GM12801 (cell line): ENCODE measurements around the gene MET.

ENCODE experiments used
- TF ChIP-seq, protein P1 (sequence below): IDR thresholded peaks from one replicate; pipeline ENCODE4 v1.5.1; 2011; ENCODE audit warnings: control low read depth; ENCODE audit not compliant: insufficient read length; ENCODE audit errors: extremely low read depth

MET gene

DNA sequence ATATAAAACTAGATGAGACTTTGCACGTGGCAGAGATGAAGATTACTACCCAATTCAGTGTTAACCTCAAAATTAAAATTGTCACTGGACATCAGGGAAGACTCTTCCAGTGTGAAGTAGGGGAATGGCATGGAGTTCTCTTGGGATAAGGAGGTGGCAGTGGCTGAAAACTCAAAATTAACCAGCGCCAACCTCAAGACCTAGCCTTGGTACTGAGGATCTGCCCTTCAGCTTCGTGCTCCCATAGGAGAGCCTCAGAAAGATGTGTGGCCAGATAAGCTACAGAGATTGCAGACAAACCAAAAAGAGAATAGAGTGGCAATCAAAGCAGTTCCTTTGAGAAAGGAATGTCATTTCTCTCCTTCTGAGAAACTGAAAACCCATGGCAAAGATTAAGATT is 143.0 kb downstream of the MET start:
- TF ChIP-seq, protein P1, sequence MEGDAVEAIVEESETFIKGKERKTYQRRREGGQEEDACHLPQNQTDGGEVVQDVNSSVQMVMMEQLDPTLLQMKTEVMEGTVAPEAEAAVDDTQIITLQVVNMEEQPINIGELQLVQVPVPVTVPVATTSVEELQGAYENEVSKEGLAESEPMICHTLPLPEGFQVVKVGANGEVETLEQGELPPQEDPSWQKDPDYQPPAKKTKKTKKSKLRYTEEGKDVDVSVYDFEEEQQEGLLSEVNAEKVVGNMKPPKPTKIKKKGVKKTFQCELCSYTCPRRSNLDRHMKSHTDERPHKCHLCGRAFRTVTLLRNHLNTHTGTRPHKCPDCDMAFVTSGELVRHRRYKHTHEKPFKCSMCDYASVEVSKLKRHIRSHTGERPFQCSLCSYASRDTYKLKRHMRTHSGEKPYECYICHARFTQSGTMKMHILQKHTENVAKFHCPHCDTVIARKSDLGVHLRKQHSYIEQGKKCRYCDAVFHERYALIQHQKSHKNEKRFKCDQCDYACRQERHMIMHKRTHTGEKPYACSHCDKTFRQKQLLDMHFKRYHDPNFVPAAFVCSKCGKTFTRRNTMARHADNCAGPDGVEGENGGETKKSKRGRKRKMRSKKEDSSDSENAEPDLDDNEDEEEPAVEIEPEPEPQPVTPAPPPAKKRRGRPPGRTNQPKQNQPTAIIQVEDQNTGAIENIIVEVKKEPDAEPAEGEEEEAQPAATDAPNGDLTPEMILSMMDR, result no peak

DNA sequence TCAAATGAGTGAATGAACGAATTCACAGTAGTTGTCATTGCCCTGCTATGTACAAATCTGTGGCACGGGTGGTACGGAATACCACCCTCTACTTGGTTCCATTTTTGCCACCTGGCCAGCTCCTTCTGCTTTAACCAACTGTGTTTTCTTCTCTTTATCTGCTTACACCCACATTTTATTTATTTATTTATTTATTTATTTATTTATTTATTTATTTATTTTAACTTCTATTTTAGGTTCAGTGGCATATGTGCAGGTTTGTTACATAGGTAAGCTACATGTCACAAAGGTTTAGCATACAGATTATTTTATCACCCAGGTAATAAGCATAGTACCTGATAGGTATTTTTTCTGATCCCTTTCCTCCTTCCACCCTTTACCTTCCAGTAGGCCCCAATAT is 148.2 kb downstream of the MET start:
- TF ChIP-seq, protein P1, result no peak

DNA sequence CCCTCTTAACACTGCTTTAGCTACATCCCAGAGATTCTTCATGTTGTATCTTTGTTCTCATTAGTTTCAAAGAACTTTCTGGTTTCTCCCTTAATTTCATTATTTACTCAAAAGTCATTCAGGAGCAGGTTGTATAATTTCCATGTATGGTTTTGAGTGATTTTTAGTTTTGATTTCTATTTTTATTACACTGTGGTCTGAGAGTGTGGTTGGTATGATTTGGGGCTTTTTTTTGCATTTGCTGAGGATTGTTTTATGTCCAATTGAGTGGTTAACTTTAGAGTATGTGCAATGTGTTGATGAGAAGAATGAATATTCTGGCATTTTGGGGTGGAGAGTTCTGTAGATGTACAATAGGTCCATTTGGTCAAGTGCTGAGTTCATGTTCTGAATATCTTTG is 152.5 kb downstream of the MET start:
- TF ChIP-seq, protein P1, result no peak

DNA sequence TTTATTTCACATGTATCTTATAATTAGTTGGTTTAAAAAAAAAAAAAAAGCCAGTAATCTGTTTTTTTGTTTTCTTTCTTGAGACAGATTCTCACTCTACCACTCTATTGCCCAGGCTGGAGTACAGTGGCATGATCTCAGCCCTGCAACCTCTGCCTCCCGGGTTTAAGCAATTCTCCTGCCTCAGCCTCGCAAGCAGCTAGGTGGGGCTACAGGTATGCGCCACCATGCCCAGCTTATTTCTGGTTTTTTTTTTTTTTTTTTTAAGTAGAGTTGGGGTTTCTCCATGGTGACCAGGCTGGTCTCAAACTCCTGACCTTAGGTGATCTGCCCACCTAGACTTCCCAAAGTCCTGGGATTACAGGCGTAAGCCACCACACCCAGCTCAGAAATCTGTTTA is 156.3 kb downstream of the MET start:
- TF ChIP-seq, protein P1, result no peak

DNA sequence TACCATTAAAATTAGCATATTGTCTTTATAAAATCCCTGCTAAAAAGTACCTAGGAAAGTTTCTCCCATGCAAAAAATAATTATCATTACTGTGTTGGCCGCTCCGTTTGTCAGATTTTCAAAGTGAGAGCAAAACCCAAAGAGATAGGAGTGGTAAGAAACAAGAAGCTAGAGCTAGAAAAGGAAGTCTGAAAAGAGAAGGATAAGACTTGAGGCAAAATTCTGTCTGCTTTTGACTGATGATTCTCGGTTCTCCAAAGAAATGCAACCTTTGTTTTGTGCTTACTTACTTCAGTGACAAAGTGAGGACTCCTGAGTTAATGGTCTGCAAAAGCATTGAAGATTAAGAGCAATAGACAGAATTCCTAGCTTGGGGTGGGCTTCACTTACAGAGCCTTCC is 157.0 kb downstream of the MET start:
- TF ChIP-seq, protein P1, result no peak

DNA sequence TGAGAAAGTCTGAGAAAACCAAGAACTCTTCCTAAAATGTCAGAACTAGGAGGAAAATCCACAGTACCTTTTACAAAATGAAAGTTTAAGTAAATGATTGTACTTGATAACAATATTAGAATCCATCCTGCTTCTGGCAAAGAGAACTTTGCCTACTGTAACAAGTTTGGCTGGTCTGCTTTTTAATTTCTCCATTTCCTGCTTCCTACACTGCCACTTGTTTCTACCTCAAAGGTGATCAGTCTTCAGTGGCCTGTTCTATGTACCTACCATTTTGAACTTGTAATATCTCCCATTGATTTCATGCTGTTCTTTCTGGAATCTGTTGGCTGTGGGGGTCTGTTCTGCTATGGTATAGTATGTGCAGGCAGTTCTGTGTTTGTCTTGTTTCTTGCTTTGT is 157.5 kb downstream of the MET start:
- TF ChIP-seq, protein P1, result no peak

DNA sequence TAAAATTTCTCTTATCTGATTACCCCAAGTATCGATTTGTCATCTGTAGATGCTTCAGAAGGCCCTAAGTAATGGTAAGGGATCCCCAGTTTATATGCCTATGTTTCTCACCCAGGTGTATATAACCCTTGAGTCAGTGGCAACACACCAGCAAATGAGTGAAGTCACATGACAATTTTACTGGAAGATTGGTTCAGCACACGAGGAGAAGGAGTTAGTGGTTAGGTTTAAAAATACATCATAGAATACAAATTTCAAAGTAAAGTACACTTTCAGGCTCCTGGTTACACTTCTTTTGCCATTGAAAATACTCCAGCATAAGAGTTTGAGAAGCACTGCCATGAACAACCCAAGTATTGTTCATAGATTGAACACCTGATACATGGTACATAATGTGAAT is 160.7 kb downstream of the MET start:
- TF ChIP-seq, protein P1, result no peak
